ENCODE measurements around the gene PRRX1.

PRRX1 gene

GRCh38 chr1:170723518-170723917 lies 59.6 kb downstream of the PRRX1 start:
- H3K4me1 ChIP-seq (ENCODE audit: low read length) = no peaks in the 10 kb centered on the region
- no peaks in the 10 kb centered on the region for H4K20me1 ChIP-seq (ENCODE audit: insufficient read depth, low read length)
- H3K27me3 ChIP-seq (replicated peaks; ENCODE audit: insufficient read depth, low read length) = no peaks in the 10 kb centered on the region
- DNase-seq = no peak
- H3K27ac ChIP-seq (ENCODE audit: low read length) = no peak overlapping the region
- H3K36me3 ChIP-seq (replicated peaks; ENCODE audit: insufficient read depth, low read length) = no peaks in the 10 kb centered on the region
- no peaks in the 10 kb centered on the region for H3K79me2 ChIP-seq (ENCODE audit: low read length)
- no peak overlapping the region for H3K4me2 ChIP-seq (ENCODE audit: low read depth, low read length)
- H2AFZ ChIP-seq (ENCODE audit: low read length) = no peak overlapping the region
- no peaks in the 10 kb centered on the region for H3F3A ChIP-seq (ENCODE audit: insufficient read depth, low read length)
- no peak for TF ChIP-seq EZH2phosphoT487 (IDR thresholded peaks at IDR 0.05; ENCODE audit: low read length)
- no peak for TF ChIP-seq CTCF (IDR thresholded peaks at IDR 0.05; ENCODE audit: low read length)
- TF ChIP-seq EZH2 (optimal IDR thresholded peaks at IDR 0.05; ENCODE audit: low read depth, low read length) = no peak
- no peak overlapping the region for H3K4me3 ChIP-seq (ENCODE audit: low read length)
- no peak overlapping the region for H3K9ac ChIP-seq (ENCODE audit: low read length)
- H3K9me3 ChIP-seq (replicated peaks; ENCODE audit: insufficient read depth, low read length) = no peaks in the 10 kb centered on the region
- H3K9me2 ChIP-seq (replicated peaks; ENCODE audit: insufficient read depth, low read length) = no peaks in the 10 kb centered on the region

- TF ChIP-seq EZH2 (optimal IDR thresholded peaks at IDR 0.05; ENCODE audit: low read depth, low read length) (no peak), CTCF (IDR thresholded peaks at IDR 0.05; ENCODE audit: low read length) (no peak), EZH2phosphoT487 (IDR thresholded peaks at IDR 0.05; ENCODE audit: low read length) (no peak)
- Histone ChIP-seq H2AFZ (ENCODE audit: low read length) (no peak overlapping the region), H3K27me3 (replicated peaks; ENCODE audit: insufficient read depth, low read length) (no peaks in the 10 kb centered on the region), H3K36me3 (replicated peaks; ENCODE audit: insufficient read depth, low read length) (no peaks in the 10 kb centered on the region), H3K79me2 (ENCODE audit: low read length) (no peaks in the 10 kb centered on the region), H3F3A (ENCODE audit: insufficient read depth, low read length) (no peaks in the 10 kb centered on the region), H3K4me3 (ENCODE audit: low read length) (no peak overlapping the region), H3K9me2 (replicated peaks; ENCODE audit: insufficient read depth, low read length) (no peaks in the 10 kb centered on the region), H4K20me1 (ENCODE audit: insufficient read depth, low read length) (no peaks in the 10 kb centered on the region), H3K27ac (ENCODE audit: low read length) (no peak overlapping the region), H3K4me2 (ENCODE audit: low read depth, low read length) (no peak overlapping the region), H3K4me1 (ENCODE audit: low read length) (no peaks in the 10 kb centered on the region), H3K9ac (ENCODE audit: low read length) (no peak overlapping the region), H3K9me3 (replicated peaks; ENCODE audit: insufficient read depth, low read length) (no peaks in the 10 kb centered on the region)
- no peak for DNase-seq
These were observed 61.4 kb downstream of the PRRX1 start for GRCh38 chr1:170725326-170725725.

- Histone ChIP-seq H3K4me1 (ENCODE audit: low read length) (no peaks in the 10 kb centered on the region), H3K79me2 (ENCODE audit: low read length) (no peaks in the 10 kb centered on the region), H3K4me2 (ENCODE audit: low read depth, low read length) (no peak overlapping the region), H2AFZ (ENCODE audit: low read length) (no peak overlapping the region), H3K36me3 (replicated peaks; ENCODE audit: insufficient read depth, low read length) (no peaks in the 10 kb centered on the region), H3K27me3 (replicated peaks; ENCODE audit: insufficient read depth, low read length) (no peaks in the 10 kb centered on the region), H3K27ac (ENCODE audit: low read length) (no peak overlapping the region), H3K4me3 (ENCODE audit: low read length) (no peak overlapping the region), H4K20me1 (ENCODE audit: insufficient read depth, low read length) (no peaks in the 10 kb centered on the region), H3K9me2 (replicated peaks; ENCODE audit: insufficient read depth, low read length) (no peaks in the 10 kb centered on the region), H3K9ac (ENCODE audit: low read length) (no peak overlapping the region), H3K9me3 (replicated peaks; ENCODE audit: insufficient read depth, low read length) (no peaks in the 10 kb centered on the region), H3F3A (ENCODE audit: insufficient read depth, low read length) (no peaks in the 10 kb centered on the region)
- no peak for DNase-seq
- TF ChIP-seq EZH2phosphoT487 (IDR thresholded peaks at IDR 0.05; ENCODE audit: low read length) = no peak
These were observed 64.0 kb downstream of the PRRX1 start for GRCh38 chr1:170727963-170728362.

- Histone ChIP-seq H3K9me3 (replicated peaks; ENCODE audit: insufficient read depth, low read length) (no peaks in the 10 kb centered on the region), H3K27ac (ENCODE audit: low read length) (no peak overlapping the region), H3K36me3 (replicated peaks; ENCODE audit: insufficient read depth, low read length) (no peaks in the 10 kb centered on the region), H3K9ac (ENCODE audit: low read length) (no peak overlapping the region), H2AFZ (ENCODE audit: low read length) (no peak overlapping the region), H3K27me3 (replicated peaks; ENCODE audit: insufficient read depth, low read length) (no peaks in the 10 kb centered on the region), H3K4me1 (ENCODE audit: low read length) (no peaks in the 10 kb centered on the region), H3K4me3 (ENCODE audit: low read length) (no peak overlapping the region), H3K9me2 (replicated peaks; ENCODE audit: insufficient read depth, low read length) (no peaks in the 10 kb centered on the region), H3K4me2 (ENCODE audit: low read depth, low read length) (no peak overlapping the region), H3K79me2 (ENCODE audit: low read length) (no peaks in the 10 kb centered on the region), H3F3A (ENCODE audit: insufficient read depth, low read length) (no peaks in the 10 kb centered on the region), H4K20me1 (ENCODE audit: insufficient read depth, low read length) (no peaks in the 10 kb centered on the region)
- no peak for DNase-seq
- no peak for TF ChIP-seq CTCF (IDR thresholded peaks at IDR 0.05; ENCODE audit: low read length)
- no peak for TF ChIP-seq EZH2 (optimal IDR thresholded peaks at IDR 0.05; ENCODE audit: low read depth, low read length)
- TF ChIP-seq EZH2phosphoT487 (IDR thresholded peaks at IDR 0.05; ENCODE audit: low read length) = no peak
These were observed 65.5 kb downstream of the PRRX1 start for GRCh38 chr1:170729225-170730002.

Data from MM.1S (cell line).